HepG2 (cell line): ENCODE measurements around the gene MADCAM1. TPM values are rescaled to one million over a fixed set of nuclear protein-coding genes. Genes with fewer than 3 reads are reported as not detected.

Experiments
- AGO2 ChIP-seq: fragments of 200-400 bp; formaldehyde crosslinking; optimal IDR thresholded peaks from 2 replicates; pipeline ENCODE3; 2017; ENCODE audit warnings: mild to moderate bottlenecking, low read depth, low read length, moderate library complexity
- ARNT2 ChIP-seq: sonication (generic); formaldehyde crosslinking; IDR thresholded peaks from 2 replicates; pipeline ENCODE4 v1.8.0; 2022; ENCODE audit warnings: mild to moderate bottlenecking, low read depth, missing genetic modification reagents, moderate library complexity
- CENPT ChIP-seq: sonication (generic); formaldehyde crosslinking; IDR thresholded peaks from 2 replicates; pipeline ENCODE4 v1.8.0; 2022; ENCODE audit warnings: low read depth, mild to moderate bottlenecking, moderate library complexity, missing genetic modification reagents
- HNF4G ChIP-seq, 2 experiments: sonication (generic) in 1 of 2; formaldehyde crosslinking in 1 of 2; IDR thresholded peaks; 2 replicates each; pipeline versions ENCODE4 v1.4.0 to v1.6.1; 2011 to 2020; ENCODE audit warnings: borderline replicate concordance in 2 of 2, low read depth in 2 of 2, mild to moderate bottlenecking in 2 of 2, low read length in 1 of 2, missing genetic modification reagents in 1 of 2, moderate library complexity in 1 of 2
- HNRNPL ChIP-seq: fragments of 200-400 bp; formaldehyde crosslinking; IDR thresholded peaks from 2 replicates; pipeline ENCODE4 v1.6.1; 2017; ENCODE audit warnings: mild to moderate bottlenecking, low read depth, low read length
- MZF1 ChIP-seq: sonication (generic); formaldehyde crosslinking; IDR thresholded peaks from 2 replicates; pipeline ENCODE4 v1.8.1; 2023; ENCODE audit warnings: mild to moderate bottlenecking, missing genetic modification reagents, borderline replicate concordance
- NFAT5 ChIP-seq: sonication (generic); formaldehyde crosslinking; IDR thresholded peaks from 2 replicates; pipeline ENCODE4 v1.4.0; 2020; ENCODE audit warnings: missing genetic modification reagents
- RFX3 ChIP-seq: IDR thresholded peaks from 2 replicates; pipeline ENCODE4 v1.6.1; 2016; ENCODE audit warnings: missing biosample characterization, missing genetic modification reagents
- SAP130 ChIP-seq: IDR thresholded peaks from 2 replicates; pipeline ENCODE4 v1.6.1; 2016; ENCODE audit warnings: low read depth
- SRSF1 ChIP-seq: fragments of 200-400 bp; formaldehyde crosslinking; optimal IDR thresholded peaks from 2 replicates; pipeline ENCODE3; 2017; ENCODE audit warnings: mild to moderate bottlenecking, low read depth, low read length, moderate library complexity
- TBX2 ChIP-seq: sonication (generic); formaldehyde crosslinking; IDR thresholded peaks from 2 replicates; pipeline ENCODE4 v1.5.0; 2020; ENCODE audit warnings: missing genetic modification reagents, mild to moderate bottlenecking, borderline replicate concordance
- ZBTB7A ChIP-seq: sonication (generic); formaldehyde crosslinking; IDR thresholded peaks from 2 replicates; pipeline ENCODE4 v1.8.0; 2022; ENCODE audit warnings: mild to moderate bottlenecking, missing genetic modification reagents
- ZNF101 ChIP-seq: sonication (generic); formaldehyde crosslinking; IDR thresholded peaks from 2 replicates; pipeline ENCODE4 v1.4.0; 2020; ENCODE audit warnings: mild to moderate bottlenecking, low read depth, missing genetic modification reagents, borderline replicate concordance
- ZNF274 ChIP-seq: sonication (generic); formaldehyde crosslinking; IDR thresholded peaks from 2 replicates; pipeline ENCODE4 v1.5.1; 2020; ENCODE audit warnings: mild to moderate bottlenecking, missing genetic modification reagents
- ZNF567 ChIP-seq: sonication (generic); formaldehyde crosslinking; IDR thresholded peaks from 2 replicates; pipeline ENCODE4 v1.8.1; 2023; ENCODE audit warnings: mild to moderate bottlenecking, missing genetic modification reagents, borderline replicate concordance
- ZNF737 ChIP-seq: sonication (generic); formaldehyde crosslinking; IDR thresholded peaks from 2 replicates; pipeline ENCODE4 v1.5.0; 2020; ENCODE audit warnings: missing genetic modification reagents, mild to moderate bottlenecking, borderline replicate concordance
- ZNF773 ChIP-seq: sonication (generic); formaldehyde crosslinking; IDR thresholded peaks from 2 replicates; pipeline ENCODE4 v1.4.0; 2020; ENCODE audit warnings: missing genetic modification reagents, borderline replicate concordance
- polyA plus RNA-seq, 8 experiments: library from polyadenylated mRNA; depleted of rRNA in 3 of 8; stranded (reverse) in 7 of 8; unstranded in 1 of 8; fragments of >200 nt; fragmentation: Illumina TruSeq in 4 of 8; extraction: Trizol in 4 of 8; gene quantifications; 2 replicates each; pipeline versions ENCODE4 v1.2.1 to v1.2.3, GENCODE V29; 2011 to 2016; ENCODE audit warnings: low read depth in 4 of 8, missing spikeins in 1 of 8, mixed read lengths in 1 of 8; ENCODE audit not compliant: insufficient read depth in 1 of 8
- total RNA-seq, 5 experiments: library from RNA; depleted of rRNA; stranded (reverse); fragments of >200 nt; fragmentation: Illumina TruSeq; extraction: Trizol; gene quantifications; 2 replicates each; pipeline ENCODE4 v1.2.3, GENCODE V29; 2016; ENCODE audit warnings: low read depth in 1 of 5
- TF ChIP-seq, protein P1 (sequence below): sonication (generic); formaldehyde crosslinking; IDR thresholded peaks from 2 replicates; pipeline ENCODE4 v1.5.0; 2020; ENCODE audit warnings: mild to moderate bottlenecking, missing genetic modification reagents, moderate library complexity

Gene MADCAM1
- total and polyA plus RNA-seq, 2 of the 13 experiments (the other 11 are each of a cell fraction or from before 2014, with no cell fraction given), result 0.29 to 0.33 TPM

- no peak for TF ChIP-seq ZNF567 (CRISPR knock-in tag)
- no peak for TF ChIP-seq NFAT5
- TF ChIP-seq AGO2, result no peak
- TF ChIP-seq HNF4G (IDR thresholded peaks at IDR 0.05; ENCODE audit: borderline replicate concordance, low read depth, low read length), result peak; percentile 36; the same call in 1 of the 2 replicates
- no peak for TF ChIP-seq HNF4G (CRISPR knock-in tag; IDR thresholded peaks at IDR 0.05; ENCODE audit: borderline replicate concordance, low read depth)
- TF ChIP-seq HNRNPL, result 0 out of 2 replicates have a peak, but pooled peaks have one; percentile 49
- TF ChIP-seq TBX2, result no peak
- no peak for TF ChIP-seq ZNF101 (CRISPR knock-in tag)
- TF ChIP-seq ZNF274, result 0 out of 2 replicates have a peak, but pooled peaks have one; percentile 25
- no peak for TF ChIP-seq MZF1 (CRISPR knock-in tag)
- peak; percentile 49; the same call in 1 of the 2 replicates for TF ChIP-seq ZBTB7A
- TF ChIP-seq ZNF737 (CRISPR knock-in tag), result no peak
- TF ChIP-seq ZNF773 (CRISPR knock-in tag), result no peak
- 0 out of 2 replicates have a peak, but pooled peaks have one; percentile 23 for TF ChIP-seq SAP130
- no peak for TF ChIP-seq ARNT2 (CRISPR knock-in tag)
- TF ChIP-seq RFX3 (CRISPR knock-in tag), result no peak
- TF ChIP-seq CENPT (CRISPR knock-in tag), result no peak
- TF ChIP-seq SRSF1, result no peak
- TF ChIP-seq, protein P1, sequence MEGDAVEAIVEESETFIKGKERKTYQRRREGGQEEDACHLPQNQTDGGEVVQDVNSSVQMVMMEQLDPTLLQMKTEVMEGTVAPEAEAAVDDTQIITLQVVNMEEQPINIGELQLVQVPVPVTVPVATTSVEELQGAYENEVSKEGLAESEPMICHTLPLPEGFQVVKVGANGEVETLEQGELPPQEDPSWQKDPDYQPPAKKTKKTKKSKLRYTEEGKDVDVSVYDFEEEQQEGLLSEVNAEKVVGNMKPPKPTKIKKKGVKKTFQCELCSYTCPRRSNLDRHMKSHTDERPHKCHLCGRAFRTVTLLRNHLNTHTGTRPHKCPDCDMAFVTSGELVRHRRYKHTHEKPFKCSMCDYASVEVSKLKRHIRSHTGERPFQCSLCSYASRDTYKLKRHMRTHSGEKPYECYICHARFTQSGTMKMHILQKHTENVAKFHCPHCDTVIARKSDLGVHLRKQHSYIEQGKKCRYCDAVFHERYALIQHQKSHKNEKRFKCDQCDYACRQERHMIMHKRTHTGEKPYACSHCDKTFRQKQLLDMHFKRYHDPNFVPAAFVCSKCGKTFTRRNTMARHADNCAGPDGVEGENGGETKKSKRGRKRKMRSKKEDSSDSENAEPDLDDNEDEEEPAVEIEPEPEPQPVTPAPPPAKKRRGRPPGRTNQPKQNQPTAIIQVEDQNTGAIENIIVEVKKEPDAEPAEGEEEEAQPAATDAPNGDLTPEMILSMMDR (CRISPR knock-in tag), result peak; percentile 70
These were observed 13.9 kb upstream of the MADCAM1 start (continued) for GRCh38 chr19:482186-483041.
